Ovary (tissue), 3 donors: ENCODE measurements around the gene ITPR2.

Experiments used
- CTCF ChIP-seq, 3 donors: fragments of 450-650 bp in 2 of 3; fragments of 200-600 bp in 1 of 3; IDR thresholded peaks; one replicate each; pipeline versions ENCODE4 v1.5.1 to v1.8.0; 2016 to 2022; ENCODE audit warnings: antibody characterized with exemption in 3 of 3, mild to moderate bottlenecking in 1 of 3
- EP300 ChIP-seq: sonication (generic); formaldehyde crosslinking; IDR thresholded peaks from one replicate; pipeline ENCODE4 v1.6.1; 2017; ENCODE audit warnings: antibody characterized with exemption
- donor health status: DM: no; HTN: no; CAD: no.

GRCh38 chr12:26659930-26660329 is 173.1 kb downstream of the ITPR2 start:
- TF ChIP-seq CTCF (IDR thresholded peaks at IDR 0.05) = no peak
- TF ChIP-seq EP300 = no peak
